NCI-H69 (cell line): ENCODE data around the gene LOXHD1.

Experiments
- DNase-seq: peaks from one replicate; lab custom pipeline; 2025; lab: John Stamatoyannopoulos, UW

The LOXHD1 gene

DNA sequence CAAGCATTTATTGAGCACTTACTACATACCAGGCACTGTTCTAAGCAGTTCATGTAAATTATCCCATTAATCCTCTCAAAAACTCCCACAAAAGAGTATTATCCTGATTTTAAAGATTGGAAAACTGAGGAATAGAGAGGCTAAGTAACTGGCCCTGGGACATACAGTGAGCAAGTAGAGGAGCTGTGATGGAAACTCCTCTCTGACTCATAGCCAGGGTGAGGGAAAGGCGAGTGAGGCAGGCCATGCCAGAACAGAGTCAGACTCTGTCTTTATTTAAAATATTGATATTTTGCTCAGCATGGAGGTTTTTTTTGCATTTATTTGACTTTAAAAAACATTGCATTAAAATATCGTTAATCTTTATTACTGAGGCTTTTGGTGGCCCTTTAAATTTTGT, 208.0 kb downstream of the LOXHD1 start:
- DNase-seq: no peak

- DNase-seq: no peak
Measured at GRCh38 chr18:46448347-46448746, 208.7 kb downstream of the LOXHD1 start.

DNA sequence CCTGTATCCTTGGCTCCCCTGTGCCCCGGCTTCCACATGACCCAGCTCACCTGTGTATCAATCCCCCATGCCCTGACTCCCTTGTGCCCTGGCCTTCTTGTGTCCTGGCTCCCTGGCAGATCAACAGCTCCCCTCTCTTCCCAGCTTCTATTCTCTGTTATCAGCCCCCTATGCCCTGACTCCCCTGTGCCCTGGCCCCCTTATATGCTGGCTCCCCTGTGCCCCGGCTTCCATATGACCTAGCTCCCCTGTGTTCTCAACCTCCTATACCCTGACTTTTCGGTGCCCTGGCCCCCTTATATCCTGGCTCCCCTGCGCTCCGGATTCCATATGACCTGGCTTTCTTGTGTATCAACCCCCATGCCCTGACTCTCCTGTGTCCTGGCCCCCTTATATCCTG, 209.2 kb downstream of the LOXHD1 start:
- DNase-seq: no peak

- DNase-seq: no peak
Measured at GRCh38 chr18:46447323-46447722, 209.7 kb downstream of the LOXHD1 start.

- no peak for DNase-seq
Measured at GRCh38 chr18:46445522-46446313, 211.3 kb downstream of the LOXHD1 start.

- no peak for DNase-seq
Measured at GRCh38 chr18:46439037-46439436, 218.0 kb downstream of the LOXHD1 start.

DNA sequence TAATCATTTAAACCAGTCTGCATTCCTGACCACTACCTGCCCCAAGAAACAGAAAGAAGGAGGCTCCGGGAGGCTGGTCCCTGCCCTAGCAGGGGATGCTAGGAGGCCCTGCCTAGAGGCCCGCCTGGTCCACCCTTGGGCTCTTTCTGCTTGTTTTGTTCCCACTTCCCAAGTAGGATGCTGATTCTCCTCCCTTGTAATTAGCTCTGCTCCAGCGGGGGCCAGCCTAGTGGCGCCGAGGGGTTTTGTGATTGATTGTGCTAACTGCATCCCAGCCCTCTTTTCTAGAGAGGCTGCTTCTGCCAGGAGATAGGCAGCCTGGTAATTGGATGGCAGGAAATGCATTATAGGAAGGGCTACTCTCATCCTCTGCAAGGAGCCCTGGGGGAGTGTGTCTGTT, 220.0 kb downstream of the LOXHD1 start:
- peak; percentile 35 for DNase-seq

GRCh38 chr18:46436621-46437020, 220.4 kb downstream of the LOXHD1 start:
- no peak for DNase-seq

DNA sequence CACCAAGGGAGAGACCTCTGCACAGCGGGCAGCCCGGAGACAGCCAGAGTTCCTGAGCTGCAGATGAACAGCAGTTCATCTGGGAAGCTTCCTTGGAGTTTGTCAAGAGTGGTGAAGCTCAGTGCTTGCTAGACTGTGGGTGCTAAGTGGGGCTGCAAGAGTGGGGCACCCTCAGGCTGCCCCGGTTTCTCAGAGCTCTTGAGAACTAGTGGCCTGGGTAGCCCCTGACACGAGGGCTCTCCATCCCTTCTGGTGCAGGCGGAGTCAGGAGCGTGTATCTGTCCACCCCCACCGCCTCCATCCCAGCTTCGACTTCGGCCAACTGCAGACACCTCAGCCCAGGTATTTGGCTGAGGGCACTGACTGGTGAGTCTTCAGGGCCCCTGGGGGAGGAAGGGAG, 222.0 kb downstream of the LOXHD1 start:
- DNase-seq: no peak

DNA sequence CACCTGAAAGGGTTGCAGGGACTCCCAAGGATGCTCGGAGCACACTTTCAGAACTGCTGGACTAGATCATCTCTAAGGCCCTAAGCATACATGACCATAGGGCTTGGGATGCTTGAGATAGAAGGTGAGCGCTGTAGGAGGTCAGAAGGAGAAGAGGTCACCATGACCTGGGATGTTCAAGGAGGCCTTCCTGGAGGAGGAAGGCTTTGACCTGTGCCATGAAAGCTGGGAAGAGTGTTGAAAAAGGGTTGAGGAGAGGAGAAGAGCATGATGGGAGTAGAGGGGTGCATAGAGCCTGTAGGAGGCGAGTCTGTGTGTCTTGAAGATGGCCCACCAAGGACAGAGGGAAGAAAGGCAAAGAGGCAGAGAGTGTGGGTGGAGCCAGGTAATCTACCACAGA, 222.4 kb downstream of the LOXHD1 start:
- DNase-seq: no peak

GRCh38 chr18:46433121-46433826, 223.7 kb downstream of the LOXHD1 start:
- DNase-seq: no peak

DNA sequence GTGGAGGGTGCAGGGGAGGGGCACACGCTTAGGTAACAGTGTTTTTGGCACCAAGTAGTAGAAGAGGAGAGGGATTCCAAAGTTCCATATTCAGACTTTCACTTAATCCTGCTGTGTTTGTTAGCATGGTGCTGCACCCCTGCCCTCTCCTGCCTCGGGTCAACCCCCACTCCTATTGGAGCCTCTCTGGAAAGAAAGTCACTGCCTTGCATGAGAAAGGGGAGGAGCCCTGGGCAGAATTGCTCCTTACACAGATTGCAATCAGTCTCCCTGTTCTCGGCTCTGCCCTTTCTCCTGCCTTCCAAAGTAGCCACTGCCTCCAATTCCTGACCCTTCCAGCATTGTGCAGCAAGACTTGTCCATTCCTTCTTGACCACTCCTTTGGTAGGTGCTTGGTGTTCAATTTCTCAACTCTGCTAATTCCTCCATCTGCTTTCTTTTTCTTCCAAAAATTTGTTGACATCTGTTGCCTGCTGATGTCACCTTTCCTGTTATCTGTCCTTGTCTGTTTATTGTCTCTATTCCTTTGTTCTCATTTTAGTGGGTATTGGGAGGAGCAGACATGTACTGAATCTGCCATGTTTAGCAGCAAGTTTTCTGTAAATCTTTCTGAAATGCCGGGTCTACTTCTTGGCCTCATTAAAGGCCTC, 225.4 kb downstream of the LOXHD1 start:
- peak; percentile 46 for DNase-seq

- peak; percentile 70 for DNase-seq
Measured at GRCh38 chr18:46429649-46430224, 227.3 kb downstream of the LOXHD1 start.

- no peak for DNase-seq
Measured at GRCh38 chr18:46429130-46429529, 227.9 kb downstream of the LOXHD1 start.

- DNase-seq: no peak
Measured at GRCh38 chr18:46428368-46428767, 228.7 kb downstream of the LOXHD1 start.

DNA sequence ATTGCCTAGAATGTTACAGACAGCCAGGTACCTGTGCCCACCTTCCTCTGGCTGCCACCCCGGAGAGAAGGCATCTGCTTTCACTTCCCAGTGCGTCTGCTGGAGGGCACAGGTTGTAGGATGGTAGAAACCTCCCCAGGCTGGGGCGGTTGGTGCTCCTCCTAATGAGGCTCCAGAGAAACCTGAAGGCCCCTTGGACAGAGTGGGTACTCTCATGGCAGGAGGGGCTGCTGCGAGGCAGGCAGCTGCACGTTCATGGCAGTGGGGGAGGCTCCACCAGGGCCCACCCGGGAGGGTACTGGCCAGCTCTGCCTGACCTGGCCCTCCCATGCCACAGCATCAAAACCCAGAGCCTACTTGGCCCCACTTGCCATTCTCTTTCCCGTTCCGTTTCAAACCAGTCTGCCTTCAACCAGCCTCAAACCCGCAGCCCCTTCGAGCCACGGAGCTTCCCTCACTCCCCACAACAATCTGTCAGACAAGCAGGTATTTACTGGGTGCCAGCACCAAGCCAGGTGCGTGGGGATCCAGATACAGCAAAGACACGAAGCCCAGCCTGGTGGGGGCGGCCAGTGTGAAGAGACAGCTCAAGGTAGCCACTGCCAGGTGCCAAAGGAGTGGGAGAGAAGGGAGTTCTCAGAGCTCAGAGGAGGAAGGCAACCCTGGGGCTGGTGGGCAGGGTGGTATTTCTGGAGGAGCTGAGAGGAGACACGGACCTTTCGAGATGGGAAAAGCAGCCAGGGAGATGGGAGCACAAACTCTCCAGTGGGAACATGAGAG, 229.6 kb downstream of the LOXHD1 start:
- DNase-seq: no peak
